Activated CD4-positive, alpha-beta memory T cell treated with anti-CD3 and anti-CD28 coated beads for 36 hours (primary cell): ENCODE results near the gene EEIG2. TPM values are rescaled to one million over a fixed set of nuclear protein-coding genes. Genes with fewer than 3 reads are reported as not detected.
A peak's percentile ranks its signal among the peaks of the same experiment; 100 is the strongest.

ENCODE experiments used
- CTCF ChIA-PET: fragments of 350-600 bp; sonication (Branson Sonifier 250); formaldehyde crosslinking; loops from one replicate; lab custom pipeline; 2021; ENCODE audit warnings: antibody characterized with exemption, inconsistent platforms; lab: Charles Lee
- POLR2A ChIA-PET: fragments of 350-600 bp; sonication (Branson Sonifier 250); formaldehyde crosslinking; loops from one replicate; lab custom pipeline; 2021; ENCODE audit warnings: antibody characterized with exemption; lab: Charles Lee
- DNase-seq: peaks from one replicate; pipeline ENCODE4 v3.0.0-alpha.2; 2020
- H3K27ac Mint-ChIP-seq: one replicate; pipeline ENCODE4 v1.8.0; 2021; ENCODE audit warnings: mixed read lengths
- H3K27me3 Mint-ChIP-seq: one replicate; pipeline ENCODE4 v1.8.0; 2021; ENCODE audit warnings: mixed read lengths
- H3K36me3 Mint-ChIP-seq: one replicate; pipeline ENCODE4 v1.8.0; 2021; ENCODE audit warnings: mixed read lengths
- H3K4me1 Mint-ChIP-seq: one replicate; pipeline ENCODE4 v1.8.0; 2021; ENCODE audit warnings: low read depth, mixed read lengths
- H3K4me3 Mint-ChIP-seq: one replicate; pipeline ENCODE4 v1.8.0; 2021; ENCODE audit warnings: mild to moderate bottlenecking, mixed read lengths
- H3K9me3 Mint-ChIP-seq: one replicate; pipeline ENCODE4 v1.8.0; 2021; ENCODE audit warnings: mixed read lengths
- intact Hi-C: fragments of 100-400 bp; cut with micrococcal nuclease; formaldehyde crosslinking; loops from one replicate; pipeline ENCODE4 v1.15.1; 2023
- total RNA-seq, 2 experiments: library from RNA; stranded (reverse); gene quantifications; one replicate each; pipeline ENCODE4 v1.2.3, GENCODE V29; 2021

The EEIG2 gene
- total RNA-seq, 2 experiments from 2014 or later: 8.4 to 8.7 TPM

DNA sequence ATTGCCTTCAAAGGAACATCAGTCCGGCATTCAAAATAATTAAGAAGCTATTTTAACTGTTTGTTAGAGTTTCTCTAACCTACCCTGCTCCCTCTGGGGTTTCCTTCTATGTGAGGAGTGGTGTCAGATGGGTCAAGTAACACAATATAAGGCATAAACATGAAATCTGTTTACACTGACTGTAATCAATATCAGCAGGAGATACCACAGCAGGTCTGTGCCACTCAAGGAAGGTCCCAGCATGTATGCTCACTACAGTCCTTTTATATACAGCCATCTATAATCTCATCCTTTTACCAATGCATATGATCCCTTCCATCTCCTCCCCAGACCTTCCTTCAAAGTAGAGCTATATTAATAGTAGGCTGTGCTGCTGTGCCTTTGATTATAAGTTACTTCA, 25.4 kb downstream of the EEIG2 start:
- Mint-ChIP-seq H3K9me3 (peaks cover 13% of the 10 kb centered on the region), H3K27ac (no peak overlapping the region), H3K36me3 (peaks cover 2% of the 10 kb centered on the region), H3K4me3 (no peak overlapping the region), H3K4me1 (peaks cover 44% of the 10 kb centered on the region), H3K27me3 (no peaks in the 10 kb centered on the region)
- CTCF ChIA-PET: interaction anchor here (1.0 to 3.1 kb wide), 3 partner anchors 15 to 74 kb away, joined by 3 to 10 read pairs (median 9); no protein-coding TSS in a partner anchor
- DNase-seq: no peak
- intact Hi-C loops: no loop called here
- POLR2A ChIA-PET: interaction anchor here (1.2 kb wide), 1 partner anchor 76 kb away, joined by 3 read pairs; the partner anchor contains the start of gene HENMT1

DNA sequence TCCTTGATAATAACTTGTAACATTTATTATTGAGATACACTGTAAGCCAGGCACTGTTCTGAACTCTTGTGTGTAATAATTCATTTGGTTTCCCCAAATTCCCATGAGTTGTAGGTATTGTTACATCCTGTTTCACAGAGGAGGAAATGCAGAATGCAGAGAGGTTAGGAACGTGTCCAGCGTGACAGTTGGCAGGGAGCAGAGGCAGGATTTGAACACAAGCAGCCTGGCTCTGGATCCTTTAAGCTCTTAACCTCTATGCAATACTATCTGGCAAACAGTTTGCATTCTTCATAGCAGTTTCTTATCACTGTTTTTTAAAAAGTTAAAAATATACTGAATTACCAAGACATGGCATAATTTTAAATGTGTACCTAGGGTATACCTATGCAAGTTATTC, 30.5 kb downstream of the EEIG2 start:
- Mint-ChIP-seq H3K27me3 (no peaks in the 10 kb centered on the region), H3K4me1 (peaks cover 49% of the 10 kb centered on the region), H3K4me3 (no peak overlapping the region), H3K36me3 (no peaks in the 10 kb centered on the region), H3K27ac (peak overlapping the region; percentile 53), H3K9me3 (no peaks in the 10 kb centered on the region)
- intact Hi-C loops: loop anchor here (2.0 kb wide), 1 partner anchor 40 kb away; no protein-coding TSS in a partner anchor
- no peak for DNase-seq
- ChIA-PET POLR2A (interaction anchor here (1.1 kb wide), 1 partner anchor 70 kb away, joined by 3 read pairs; the partner anchor contains the start of gene HENMT1), CTCF (interaction anchor here (1.5 kb wide), 1 partner anchor 15 kb away, joined by 3 read pairs; no protein-coding TSS in a partner anchor)

DNA sequence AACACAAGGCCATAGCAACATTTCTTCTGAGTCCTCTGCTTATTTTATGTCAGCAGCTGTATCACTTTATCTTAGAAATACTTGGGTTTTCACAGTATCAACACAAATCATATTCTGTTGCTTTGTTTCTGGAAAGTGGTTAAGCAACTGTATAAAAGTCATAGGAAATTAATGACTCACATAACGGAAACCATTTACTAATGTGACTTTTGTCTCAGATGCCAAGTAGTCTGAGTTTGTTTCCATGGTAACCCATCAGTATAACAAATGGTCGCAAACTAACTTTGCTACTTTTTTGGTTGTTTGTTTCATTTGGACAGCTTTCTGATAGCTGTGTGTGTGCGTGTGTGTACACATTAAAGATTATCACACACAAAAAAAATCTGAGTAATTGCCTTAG, 31.1 kb downstream of the EEIG2 start:
- intact Hi-C loops: loop anchor here (1.0 to 2.0 kb wide), 4 partner anchors 32 to 87 kb away; no protein-coding TSS in a partner anchor
- Mint-ChIP-seq H3K4me1 (peaks cover 44% of the 10 kb centered on the region), H3K27ac (no peak overlapping the region), H3K27me3 (no peaks in the 10 kb centered on the region), H3K36me3 (no peaks in the 10 kb centered on the region), H3K9me3 (no peaks in the 10 kb centered on the region), H3K4me3 (no peak overlapping the region)
- ChIA-PET POLR2A (interaction anchor here (1.1 kb wide), 1 partner anchor 70 kb away, joined by 3 read pairs; the partner anchor contains the start of gene HENMT1), CTCF (interaction anchor here (1.0 to 1.5 kb wide), 2 partner anchors 15 to 53 kb away, joined by 3 read pairs; no protein-coding TSS in a partner anchor)
- no peak for DNase-seq

DNA sequence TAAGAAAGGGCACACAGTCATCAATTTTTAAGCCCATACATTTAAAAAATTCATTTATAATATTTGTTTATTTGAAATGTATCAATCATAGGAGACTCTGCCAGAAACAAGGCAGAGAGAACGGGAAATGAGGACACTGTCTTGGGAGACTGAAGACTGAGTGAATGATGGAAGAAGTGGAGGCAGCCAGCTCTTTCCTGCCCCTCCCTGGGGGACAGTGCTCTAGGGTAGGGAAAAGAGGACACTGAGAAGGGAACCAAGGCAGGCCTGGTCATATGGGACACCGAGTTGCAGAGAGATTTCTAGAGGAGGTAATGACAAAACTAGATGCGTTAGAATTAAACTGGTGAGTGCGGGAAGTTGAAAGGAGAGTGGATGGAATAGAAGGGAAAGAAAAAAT, 31.6 kb downstream of the EEIG2 start:
- DNase-seq: no peak
- ChIA-PET CTCF (interaction anchor here (1.0 to 2.4 kb wide), 3 partner anchors 16 to 52 kb away, joined by 3 to 9 read pairs (median 3); partner anchors contain the start of gene EEIG2), POLR2A (no interaction called here)
- H3K4me3 Mint-ChIP-seq: no peak overlapping the region
- H3K36me3 Mint-ChIP-seq: no peaks in the 10 kb centered on the region
- no peaks in the 10 kb centered on the region for H3K27me3 Mint-ChIP-seq
- no peak overlapping the region for H3K27ac Mint-ChIP-seq
- no peaks in the 10 kb centered on the region for H3K9me3 Mint-ChIP-seq
- peaks cover 41% of the 10 kb centered on the region for H3K4me1 Mint-ChIP-seq
- intact Hi-C loops: loop anchor here (1.0 to 2.0 kb wide), 4 partner anchors 32 to 87 kb away; no protein-coding TSS in a partner anchor

DNA sequence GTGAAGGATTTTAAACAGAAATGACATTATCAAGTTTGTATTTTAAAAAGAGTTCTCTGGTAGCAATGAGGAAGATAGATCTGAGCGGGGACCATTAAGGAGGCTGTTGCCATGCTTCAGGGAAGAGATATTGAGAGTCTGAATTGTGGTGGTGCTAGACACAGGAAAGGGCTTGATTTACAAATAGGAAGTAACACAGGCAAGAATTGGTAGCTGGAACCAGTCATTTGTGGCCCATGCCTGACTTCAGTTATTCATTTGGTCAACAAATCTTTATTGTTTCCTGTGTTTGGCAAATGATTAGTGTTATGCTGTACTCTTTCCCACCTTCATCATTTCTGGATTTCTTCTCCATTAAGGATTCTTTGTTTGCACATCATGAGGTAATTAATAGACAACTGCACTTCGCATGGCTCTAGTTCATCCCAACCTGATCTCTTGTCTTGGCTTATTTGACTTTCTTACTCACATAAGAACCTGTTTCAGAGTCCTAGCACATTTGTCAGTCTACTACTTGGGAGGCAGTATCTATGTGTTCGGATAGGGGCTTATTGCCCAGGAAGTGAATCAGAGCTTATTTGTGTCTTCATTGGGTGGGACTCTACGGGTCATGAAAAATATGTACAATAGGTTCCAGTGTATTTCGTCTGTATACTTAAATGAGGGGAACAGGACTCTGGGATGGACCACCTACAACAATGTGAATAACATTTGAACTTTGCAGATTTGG, 32.3 kb downstream of the EEIG2 start:
- Mint-ChIP-seq H3K4me3 (no peak overlapping the region), H3K36me3 (no peaks in the 10 kb centered on the region), H3K27ac (no peak overlapping the region), H3K4me1 (peaks cover 37% of the 10 kb centered on the region), H3K27me3 (no peaks in the 10 kb centered on the region), H3K9me3 (no peaks in the 10 kb centered on the region)
- ChIA-PET POLR2A (no interaction called here), CTCF (interaction anchor here (1.0 to 2.4 kb wide), 3 partner anchors 32 to 52 kb away, joined by 3 to 9 read pairs (median 4); partner anchors contain the start of gene EEIG2)
- intact Hi-C loops: no loop called here
- DNase-seq: peak; percentile 18

DNA sequence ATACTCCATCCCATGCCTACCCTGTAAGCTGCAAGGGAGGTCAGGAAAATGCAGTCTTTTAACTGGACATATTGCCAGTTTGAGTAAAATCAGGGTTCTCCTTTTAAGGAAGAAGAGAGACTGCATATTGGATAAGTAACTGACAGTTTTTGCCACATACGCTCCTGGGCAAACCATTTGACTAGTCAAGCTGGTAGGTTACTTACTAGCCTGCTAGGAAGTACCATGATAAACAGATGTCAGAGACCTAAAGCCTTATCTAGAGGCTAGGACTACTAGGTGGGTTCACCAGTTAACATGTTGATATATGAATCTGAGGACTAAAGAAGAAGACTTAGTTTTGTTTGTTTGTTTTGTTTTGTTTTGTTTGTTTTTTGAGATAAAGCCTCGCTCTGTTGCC, 33.5 kb downstream of the EEIG2 start:
- intact Hi-C loops: no loop called here
- CTCF ChIA-PET: interaction anchor here (1.4 to 2.4 kb wide), 2 partner anchors 33 to 50 kb away, joined by 4 to 9 read pairs; partner anchors contain the start of gene EEIG2
- no peaks in the 10 kb centered on the region for H3K36me3 Mint-ChIP-seq
- POLR2A ChIA-PET: no interaction called here
- no peak for DNase-seq
- H3K9me3 Mint-ChIP-seq: no peaks in the 10 kb centered on the region
- H3K27ac Mint-ChIP-seq: no peak overlapping the region
- no peaks in the 10 kb centered on the region for H3K27me3 Mint-ChIP-seq
- no peak overlapping the region for H3K4me3 Mint-ChIP-seq
- peaks cover 32% of the 10 kb centered on the region for H3K4me1 Mint-ChIP-seq

DNA sequence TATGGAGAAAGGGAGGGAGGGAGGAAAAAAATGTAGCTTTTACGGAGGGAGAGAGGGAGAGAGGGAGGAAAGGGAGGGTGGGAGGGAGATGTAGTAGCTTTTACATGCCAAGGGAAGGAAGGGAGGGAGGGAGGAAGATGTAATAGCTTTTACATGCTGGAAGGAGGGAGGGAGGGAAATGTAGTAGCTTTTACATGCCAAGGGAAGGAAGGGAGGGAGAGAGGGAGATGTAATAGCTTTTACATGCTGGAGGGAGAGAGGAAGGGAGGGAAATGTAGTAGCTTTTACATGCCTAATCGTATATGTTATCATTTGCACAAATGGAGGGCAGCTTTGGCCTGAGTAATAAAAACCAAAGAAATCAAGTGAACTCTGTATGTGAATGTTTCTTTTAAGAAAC, 35.6 kb downstream of the EEIG2 start:
- Mint-ChIP-seq H3K27me3 (no peaks in the 10 kb centered on the region), H3K4me3 (no peak overlapping the region), H3K4me1 (peaks cover 16% of the 10 kb centered on the region), H3K9me3 (no peaks in the 10 kb centered on the region), H3K27ac (no peak overlapping the region), H3K36me3 (no peaks in the 10 kb centered on the region)
- intact Hi-C loops: no loop called here
- ChIA-PET POLR2A (interaction anchor here (0.6 kb wide), 1 partner anchor 13 kb away, joined by 3 read pairs; no protein-coding TSS in a partner anchor), CTCF (no interaction called here)
- DNase-seq: no peak

DNA sequence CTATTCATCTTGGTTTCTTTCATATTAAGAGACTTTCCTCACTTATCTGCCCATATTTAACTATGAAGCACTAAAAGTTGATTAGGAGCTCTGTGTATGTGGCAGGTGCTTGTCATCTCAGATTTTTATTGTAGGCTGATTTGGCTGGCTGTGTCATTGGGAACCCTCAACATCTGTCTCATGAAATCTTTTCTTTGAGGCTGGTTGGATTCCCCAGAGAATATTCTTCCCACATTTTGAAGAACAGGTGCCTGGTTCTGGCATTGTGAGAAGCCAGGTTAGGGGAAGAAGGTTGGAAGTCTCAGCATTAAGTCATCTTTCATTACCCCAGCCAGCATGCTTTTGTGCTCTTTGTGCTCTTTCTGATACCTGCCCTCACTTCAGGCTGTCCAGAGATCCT, 37.1 kb downstream of the EEIG2 start:
- no peaks in the 10 kb centered on the region for H3K36me3 Mint-ChIP-seq
- H3K27me3 Mint-ChIP-seq: no peaks in the 10 kb centered on the region
- H3K4me1 Mint-ChIP-seq: peaks cover 8% of the 10 kb centered on the region
- no peak overlapping the region for H3K27ac Mint-ChIP-seq
- intact Hi-C loops: no loop called here
- H3K4me3 Mint-ChIP-seq: no peak overlapping the region
- POLR2A ChIA-PET: no interaction called here
- no peaks in the 10 kb centered on the region for H3K9me3 Mint-ChIP-seq
- CTCF ChIA-PET: interaction anchor here (0.5 kb wide), 1 partner anchor 194 kb away, joined by 3 read pairs; no protein-coding TSS in a partner anchor
- no peak for DNase-seq

DNA sequence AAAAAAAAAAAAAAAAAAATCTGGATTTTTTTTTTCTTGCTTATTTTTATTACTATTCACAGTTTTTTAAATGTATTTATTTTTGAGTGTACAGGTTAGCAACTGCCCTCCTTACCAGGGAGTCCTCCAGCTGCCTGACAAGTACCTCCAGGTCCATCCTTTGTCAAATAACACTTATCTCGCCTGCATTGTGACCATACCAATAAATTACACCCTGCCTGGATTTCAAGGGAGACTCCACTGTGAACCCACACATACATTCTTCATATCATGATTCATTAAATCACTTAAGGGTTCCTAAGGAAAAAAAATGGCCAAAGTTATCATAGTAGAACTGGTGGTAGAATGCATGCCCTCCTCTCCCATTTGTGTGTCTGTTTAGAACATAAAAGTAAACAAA, 38.4 kb downstream of the EEIG2 start:
- no peak overlapping the region for H3K27ac Mint-ChIP-seq
- DNase-seq: no peak
- ChIA-PET CTCF (interaction anchor here (0.9 kb wide), 1 partner anchor 86 kb away, joined by 3 read pairs; no protein-coding TSS in a partner anchor), POLR2A (no interaction called here)
- no peaks in the 10 kb centered on the region for H3K9me3 Mint-ChIP-seq
- no peaks in the 10 kb centered on the region for H3K27me3 Mint-ChIP-seq
- intact Hi-C loops: no loop called here
- H3K4me3 Mint-ChIP-seq: no peak overlapping the region
- no peaks in the 10 kb centered on the region for H3K4me1 Mint-ChIP-seq
- no peaks in the 10 kb centered on the region for H3K36me3 Mint-ChIP-seq

DNA sequence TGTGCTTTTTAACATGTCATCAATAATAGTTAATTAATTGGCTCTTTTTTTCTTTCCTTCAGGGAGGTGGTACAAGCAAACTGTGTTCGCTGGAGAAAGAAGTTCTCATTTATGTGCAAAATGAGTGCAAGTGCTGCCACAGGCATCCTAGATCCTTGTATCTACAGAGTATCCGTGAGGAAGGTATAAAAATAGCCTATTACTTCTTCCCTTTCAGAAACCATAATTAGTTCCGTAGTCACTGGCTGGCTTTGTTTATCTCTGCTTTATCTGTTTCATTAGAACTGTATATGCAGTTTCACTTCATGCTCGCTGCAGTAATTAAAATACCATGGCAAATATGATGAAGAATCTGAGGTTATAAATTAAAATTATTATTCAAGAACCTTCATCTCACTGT, 40.6 kb downstream of the EEIG2 start:
- Mint-ChIP-seq H3K4me3 (no peak overlapping the region), H3K27me3 (no peaks in the 10 kb centered on the region), H3K4me1 (no peaks in the 10 kb centered on the region), H3K36me3 (no peaks in the 10 kb centered on the region), H3K9me3 (no peaks in the 10 kb centered on the region), H3K27ac (no peak overlapping the region)
- DNase-seq: no peak
- intact Hi-C loops: no loop called here
- ChIA-PET POLR2A (no interaction called here), CTCF (no interaction called here)

DNA sequence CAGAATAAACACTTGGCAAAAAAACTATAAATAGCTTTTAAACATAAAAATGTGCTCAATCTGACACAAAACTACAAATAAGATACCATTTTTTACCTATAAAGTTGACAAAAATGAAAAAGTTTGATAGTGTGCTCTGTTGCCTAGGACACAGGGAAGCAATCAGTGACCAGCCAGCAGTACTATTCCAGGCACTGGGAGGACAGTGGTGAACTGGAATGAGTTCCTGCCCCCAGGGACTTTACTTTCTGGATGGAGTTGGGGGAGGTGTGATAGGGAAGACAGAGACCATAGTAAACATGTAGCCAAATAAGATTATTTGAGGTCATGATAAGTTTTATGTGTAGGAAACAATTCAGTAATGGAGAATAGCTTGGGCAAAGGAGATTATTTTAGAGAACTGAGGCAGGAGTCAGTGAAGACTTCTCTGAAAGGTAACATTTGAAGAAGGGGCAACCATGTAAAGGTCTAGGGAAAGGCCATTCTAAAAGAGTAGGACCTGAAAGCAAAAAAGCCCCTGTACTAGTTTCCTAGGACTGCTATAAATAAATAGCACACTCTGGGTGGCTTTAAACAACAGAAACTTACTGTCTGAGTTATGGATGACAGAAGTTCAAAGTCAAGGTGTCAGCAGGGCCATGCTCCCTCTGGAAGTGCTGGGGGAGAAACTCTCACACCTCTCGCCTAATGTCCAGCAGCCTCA, 42.0 kb downstream of the EEIG2 start:
- CTCF ChIA-PET: no interaction called here
- intact Hi-C loops: no loop called here
- H3K4me1 Mint-ChIP-seq: no peaks in the 10 kb centered on the region

DNA sequence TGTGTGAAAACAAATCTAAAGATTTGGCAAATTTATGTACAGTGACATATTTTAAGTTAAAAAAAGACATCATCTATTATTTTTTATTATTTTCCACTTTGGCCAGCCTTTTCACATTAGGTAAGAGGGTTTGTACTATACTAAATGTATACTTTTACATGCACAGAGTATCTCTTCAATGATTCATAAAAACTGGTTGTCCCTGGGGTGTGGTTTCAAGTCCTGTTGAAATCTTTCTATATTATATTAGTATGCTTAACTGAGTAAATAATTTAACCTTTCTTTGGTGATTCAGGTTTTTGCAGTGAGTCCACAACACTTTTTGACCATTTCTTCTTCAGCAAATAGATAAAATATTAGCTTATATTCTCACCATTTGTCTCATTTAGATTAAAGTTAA, 45.7 kb downstream of the EEIG2 start:
- CTCF ChIA-PET: no interaction called here
- no peak overlapping the region for H3K27ac Mint-ChIP-seq

More for the DNA sequence above, 42.0 kb downstream of the EEIG2 start:
- H3K4me3 Mint-ChIP-seq: no peak overlapping the region
- H3K27me3 Mint-ChIP-seq: no peaks in the 10 kb centered on the region
- no peak overlapping the region for H3K27ac Mint-ChIP-seq
- no peaks in the 10 kb centered on the region for H3K36me3 Mint-ChIP-seq
- H3K9me3 Mint-ChIP-seq: no peaks in the 10 kb centered on the region
- POLR2A ChIA-PET: no interaction called here
- no peak for DNase-seq

More for the DNA sequence above, 45.7 kb downstream of the EEIG2 start:
- Mint-ChIP-seq H3K4me1 (no peaks in the 10 kb centered on the region), H3K4me3 (no peak overlapping the region), H3K27me3 (no peaks in the 10 kb centered on the region), H3K36me3 (peaks cover 2% of the 10 kb centered on the region), H3K9me3 (no peaks in the 10 kb centered on the region)
- intact Hi-C loops: no loop called here
- POLR2A ChIA-PET: no interaction called here
- no peak for DNase-seq
